HepG2 (cell line): ENCODE measurements around the gene FGF19. TPM values are rescaled to one million over a fixed set of nuclear protein-coding genes. Genes with fewer than 3 reads are reported as not detected.

Source experiments
- BORCS8-MEF2B ChIP-seq: sonication (generic); formaldehyde crosslinking; IDR thresholded peaks from 2 replicates; pipeline ENCODE4 v1.8.0; 2022; ENCODE audit warnings: mild to moderate bottlenecking, missing genetic modification reagents
- BRD4 ChIP-seq: sonication (generic); formaldehyde crosslinking; IDR thresholded peaks from 2 replicates; pipeline ENCODE4 v1.4.0; 2020; ENCODE audit warnings: missing genetic modification reagents
- FIP1L1 ChIP-seq: fragments of 200-400 bp; formaldehyde crosslinking; IDR thresholded peaks from 2 replicates; pipeline ENCODE4 v1.6.1; 2018; ENCODE audit warnings: low read depth, mild to moderate bottlenecking, low read length, moderate library complexity, borderline replicate concordance; ENCODE audit not compliant: insufficient read depth
- FOXK1 ChIP-seq: sonication (generic); formaldehyde crosslinking; IDR thresholded peaks from 2 replicates; pipeline ENCODE4 v1.4.0; 2020; ENCODE audit warnings: low read depth, missing genetic modification reagents, borderline replicate concordance
- FOXO1 ChIP-seq: sonication (generic); formaldehyde crosslinking; IDR thresholded peaks from 2 replicates; pipeline ENCODE4 v1.4.0; 2020; ENCODE audit warnings: missing genetic modification reagents
- HIVEP1 ChIP-seq: sonication (generic); formaldehyde crosslinking; IDR thresholded peaks from 2 replicates; pipeline ENCODE4 v1.4.0; 2020; ENCODE audit warnings: mild to moderate bottlenecking, missing genetic modification reagents
- HMG20B ChIP-seq: conservative IDR thresholded peaks from 2 replicates; pipeline ENCODE4 v1.6.1; 2016; ENCODE audit warnings: missing genetic modification reagents, missing compliant biosample characterization
- HMGXB3 ChIP-seq: sonication (generic); formaldehyde crosslinking; IDR thresholded peaks from 2 replicates; pipeline ENCODE4 v1.4.0; 2020; ENCODE audit warnings: missing genetic modification reagents, borderline replicate concordance
- IKZF4 ChIP-seq: sonication (generic); formaldehyde crosslinking; IDR thresholded peaks from 2 replicates; pipeline ENCODE4 v1.5.1; 2020; ENCODE audit warnings: borderline replicate concordance, mild to moderate bottlenecking, low read depth, missing genetic modification reagents; ENCODE audit errors: not compliant biosample characterization
- NAIF1 ChIP-seq: sonication (generic); formaldehyde crosslinking; IDR thresholded peaks from 2 replicates; pipeline ENCODE4 v1.5.0; 2020; ENCODE audit warnings: mild to moderate bottlenecking, missing genetic modification reagents, borderline replicate concordance
- NCOA5 ChIP-seq: sonication (generic); formaldehyde crosslinking; IDR thresholded peaks from 2 replicates; pipeline ENCODE4 v1.4.0; 2020; ENCODE audit warnings: missing genetic modification reagents
- REL ChIP-seq: sonication (generic); formaldehyde crosslinking; conservative IDR thresholded peaks from 2 replicates; pipeline ENCODE4 v1.8.0; 2022; ENCODE audit warnings: mild to moderate bottlenecking, missing genetic modification reagents, moderate library complexity
- REST ChIP-seq, 2 experiments: IDR thresholded peaks; 2 replicates each; pipeline ENCODE4 v1.6.1; 2011 to 2012; ENCODE audit warnings: low read length in 2 of 2, borderline replicate concordance in 1 of 2, low read depth in 1 of 2, mild to moderate bottlenecking in 1 of 2, moderate library complexity in 1 of 2
- RFXANK ChIP-seq: IDR thresholded peaks from 2 replicates; pipeline ENCODE4 v1.6.1; 2016
- SP140L ChIP-seq: sonication (generic); formaldehyde crosslinking; IDR thresholded peaks from 2 replicates; pipeline ENCODE4 v1.4.0; 2020; ENCODE audit warnings: missing genetic modification reagents, borderline replicate concordance
- U2AF2 ChIP-seq: fragments of 200-400 bp; formaldehyde crosslinking; IDR thresholded peaks from 2 replicates; pipeline ENCODE4 v1.6.1; 2017; ENCODE audit warnings: low read depth, mild to moderate bottlenecking, low read length
- YY1 ChIP-seq: IDR thresholded peaks from 2 replicates; pipeline ENCODE4 v1.6.1; 2011; ENCODE audit warnings: low read length, low read depth, moderate library complexity, mild to moderate bottlenecking; ENCODE audit not compliant: insufficient read depth, insufficient replicate concordance
- ZFP82 ChIP-seq: sonication (generic); formaldehyde crosslinking; IDR thresholded peaks from 2 replicates; pipeline ENCODE4 v1.5.1; 2020; ENCODE audit warnings: mild to moderate bottlenecking, missing genetic modification reagents, borderline replicate concordance
- ZNF501 ChIP-seq: sonication (generic); formaldehyde crosslinking; IDR thresholded peaks from 2 replicates; pipeline ENCODE4 v1.5.1; 2020; ENCODE audit warnings: mild to moderate bottlenecking, moderate library complexity, missing genetic modification reagents
- ZNF607 ChIP-seq: sonication (generic); formaldehyde crosslinking; IDR thresholded peaks from 2 replicates; pipeline ENCODE4 v1.5.1; 2020; ENCODE audit warnings: missing genetic modification reagents, mild to moderate bottlenecking, borderline replicate concordance
- ZNF780A ChIP-seq: sonication (generic); formaldehyde crosslinking; IDR thresholded peaks from 2 replicates; pipeline ENCODE4 v1.8.0; 2022; ENCODE audit warnings: mild to moderate bottlenecking, missing genetic modification reagents, moderate library complexity
- ZNF841 ChIP-seq: sonication (generic); formaldehyde crosslinking; IDR thresholded peaks from 2 replicates; pipeline ENCODE4 v1.8.1; 2023; ENCODE audit warnings: missing genetic modification reagents, borderline replicate concordance
- polyA plus RNA-seq, 8 experiments: library from polyadenylated mRNA; depleted of rRNA in 3 of 8; stranded (reverse) in 7 of 8; unstranded in 1 of 8; fragments of >200 nt; fragmentation: Illumina TruSeq in 4 of 8; extraction: Trizol in 4 of 8; gene quantifications; 2 replicates each; pipeline versions ENCODE4 v1.2.1 to v1.2.3, GENCODE V29; 2011 to 2016; ENCODE audit warnings: low read depth in 4 of 8, missing spikeins in 1 of 8, mixed read lengths in 1 of 8; ENCODE audit not compliant: insufficient read depth in 1 of 8
- total RNA-seq, 5 experiments: library from RNA; depleted of rRNA; stranded (reverse); fragments of >200 nt; fragmentation: Illumina TruSeq; extraction: Trizol; gene quantifications; 2 replicates each; pipeline ENCODE4 v1.2.3, GENCODE V29; 2016; ENCODE audit warnings: low read depth in 1 of 5

FGF19 gene
- total and polyA plus RNA-seq, 2 of the 13 experiments (the other 11 are each of a cell fraction or from before 2014, with no cell fraction given) = 0.07 TPM; not detected in 1

- TF ChIP-seq BORCS8-MEF2B (CRISPR knock-in tag) (0 out of 2 replicates have a peak, but pooled peaks have one; percentile 57), ZNF780A (CRISPR knock-in tag) (no peak), FIP1L1 (no peak), HIVEP1 (0 out of 2 replicates have a peak, but pooled peaks have one; percentile 22), ZNF607 (no peak), RFXANK (CRISPR knock-in tag) (no peak; the same call in 1 of the 2 replicates), HMG20B (peak; percentile 73), FOXK1 (CRISPR knock-in tag) (no peak), ZNF841 (no peak), ZFP82 (CRISPR knock-in tag) (no peak), HMGXB3 (CRISPR knock-in tag) (0 out of 2 replicates have a peak, but pooled peaks have one; percentile 32), REST (IDR thresholded peaks at IDR 0.05; ENCODE audit: borderline replicate concordance in 1 of 2, low read depth in 1 of 2, low read length in 2 of 2) (0 out of 4 replicates have a peak, but pooled peaks of 1 of the 2 experiments have one; percentile 11), REL (peak; percentile 79; the same call in 1 of the 2 replicates), FOXO1 (peak; percentile 81), BRD4 (CRISPR knock-in tag) (no peak), U2AF2 (no peak), IKZF4 (CRISPR knock-in tag) (no peak), NAIF1 (no peak; the same call in 1 of the 2 replicates), YY1 (no peak), NCOA5 (CRISPR knock-in tag) (no peak), SP140L (CRISPR knock-in tag) (peak; percentile 77; the same call in 1 of the 2 replicates), ZNF501 (peak; percentile 74)
Measured at GRCh38 chr11:69657911-69658625, 45.8 kb downstream of the FGF19 start (continued).
